Activated CD8-positive, alpha-beta memory T cell treated with anti-CD3 and anti-CD28 coated beads for 36 hours (primary cell): ENCODE measurements around the gene CPVL. TPM values are rescaled to one million over a fixed set of nuclear protein-coding genes. Genes with fewer than 3 reads are reported as not detected.
"Not testable (repeated sequence)": the region's sequence is repeated elsewhere in the genome, so short reads cannot be mapped to it uniquely, and the experiment has no call there.

Experiments
- CTCF ChIA-PET: fragments of 350-600 bp; sonication (Branson Sonifier 250); formaldehyde crosslinking; loops from one replicate; lab custom pipeline; 2021; ENCODE audit warnings: antibody characterized with exemption; lab: Charles Lee
- POLR2A ChIA-PET: fragments of 350-600 bp; sonication (Branson Sonifier 250); formaldehyde crosslinking; loops from one replicate; lab custom pipeline; 2021; ENCODE audit warnings: antibody characterized with exemption; lab: Charles Lee
- total RNA-seq, 2 experiments: library from RNA; stranded (reverse); gene quantifications; one replicate each; pipeline ENCODE4 v1.2.3, GENCODE V29; 2021

The CPVL gene
- total RNA-seq, 2 experiments from 2014 or later, result 0.25 TPM; not detected in 1

DNA sequence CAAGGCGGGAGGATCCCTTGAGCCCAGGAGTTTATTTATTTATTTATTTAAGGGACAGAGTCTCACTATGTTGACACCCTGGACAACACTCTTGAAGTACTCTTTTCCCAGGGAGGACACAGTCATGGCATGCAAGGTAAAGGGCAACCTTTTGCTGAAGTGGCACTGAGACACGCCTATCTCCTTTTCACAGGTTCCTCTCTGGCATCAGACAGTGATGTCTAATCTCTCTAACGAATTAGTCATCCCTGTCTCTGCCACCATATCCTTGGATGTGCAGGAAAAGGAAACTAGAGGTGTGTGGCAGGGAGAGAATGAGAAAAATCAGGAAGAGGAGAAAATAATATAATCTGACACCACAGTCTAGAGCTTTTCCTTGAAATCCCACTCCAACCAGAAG lies 19.5 kb downstream of the CPVL start:
- ChIA-PET POLR2A (no interaction called here), CTCF (no interaction called here)

DNA sequence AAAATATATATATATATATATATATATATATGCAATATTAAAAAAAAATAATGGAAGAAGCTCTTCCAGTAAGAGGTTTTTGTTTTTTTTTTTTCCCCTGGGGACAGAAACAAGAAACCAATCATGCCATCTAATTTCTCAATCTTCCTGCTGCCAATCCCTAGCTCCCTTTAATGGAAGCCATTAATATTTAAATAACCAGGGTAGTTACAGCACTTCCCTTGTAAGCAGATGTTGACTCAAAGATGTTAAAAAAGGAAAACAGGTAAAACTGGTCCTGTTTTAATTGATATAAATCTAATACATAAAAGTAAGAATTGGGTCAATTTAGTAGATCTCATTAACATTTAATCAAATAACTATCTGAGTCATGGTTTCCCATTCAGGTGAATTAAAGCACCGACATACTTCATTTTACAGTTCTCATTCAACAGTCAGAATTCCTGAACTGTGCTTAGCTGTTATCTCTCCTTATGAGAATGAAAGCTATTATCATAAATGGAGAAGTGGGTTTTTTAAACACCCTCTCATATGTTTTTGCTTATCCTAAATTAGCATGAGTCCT lies 22.6 kb downstream of the CPVL start:
- ChIA-PET POLR2A (no interaction called here), CTCF (interaction anchor here (1.6 kb wide), 1 partner anchor 11 kb away, joined by 4 read pairs; no protein-coding TSS in a partner anchor)

DNA sequence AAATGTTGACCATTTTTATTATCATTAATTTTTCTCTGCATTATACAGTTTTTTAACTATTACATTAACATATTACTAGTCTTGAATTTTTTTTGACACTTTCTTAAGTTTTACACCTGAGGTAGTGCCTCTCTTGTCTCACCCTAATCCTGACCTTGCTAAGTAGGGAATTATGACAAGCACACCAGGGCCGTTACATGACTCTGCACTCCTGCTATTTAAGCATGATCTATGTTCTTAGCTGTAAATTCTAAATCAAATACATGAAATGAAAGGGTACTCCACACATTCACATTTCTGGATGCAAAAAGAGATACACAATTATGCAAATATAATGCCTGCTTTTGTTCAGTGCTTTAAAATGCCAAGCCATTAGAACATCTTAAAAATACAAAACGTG lies 23.6 kb downstream of the CPVL start:
- ChIA-PET POLR2A (no interaction called here), CTCF (no interaction called here)

DNA sequence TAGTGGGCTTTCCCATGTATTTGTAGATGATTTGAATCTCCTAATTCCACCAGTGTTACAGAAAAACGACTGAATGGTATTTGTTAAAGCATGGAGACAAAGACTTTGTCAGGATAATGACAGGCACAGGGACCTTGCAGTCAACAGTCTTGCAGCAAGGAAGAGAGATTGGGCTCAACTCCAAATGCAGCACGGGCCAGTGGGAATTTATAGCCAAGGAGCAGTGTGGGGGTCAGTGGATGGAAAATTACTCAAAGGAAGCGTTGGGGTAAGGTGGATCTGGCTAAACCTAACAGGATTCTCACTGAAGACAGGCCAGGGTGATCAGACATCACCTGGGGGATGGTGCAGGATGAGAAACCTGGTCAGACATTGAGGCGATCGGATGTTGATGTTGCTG lies 24.3 kb downstream of the CPVL start:
- CTCF ChIA-PET, result no interaction called here
- POLR2A ChIA-PET, result no interaction called here

DNA sequence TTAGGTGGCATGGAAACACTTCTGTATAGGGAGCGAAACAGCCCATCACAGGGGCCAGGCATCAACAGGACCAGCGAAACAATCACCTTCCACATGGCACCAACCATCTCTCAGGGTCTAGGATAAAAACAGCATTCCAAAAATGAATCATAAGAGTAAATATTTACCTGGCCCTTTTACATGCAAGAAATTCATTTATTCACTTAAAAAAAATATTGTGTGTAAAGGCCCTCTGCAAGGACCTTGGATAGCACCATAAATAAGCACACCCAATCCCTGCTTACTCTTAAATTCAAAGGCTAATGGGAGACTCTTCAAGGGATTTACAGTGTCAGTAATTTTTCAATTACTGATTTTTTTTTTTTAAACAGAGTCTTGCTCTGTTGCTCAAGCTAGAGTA lies 25.4 kb downstream of the CPVL start:
- ChIA-PET CTCF (no interaction called here), POLR2A (no interaction called here)

GRCh38 chr7:29119538-29119937 lies 26.8 kb downstream of the CPVL start:
- POLR2A ChIA-PET, result no interaction called here
- CTCF ChIA-PET, result interaction anchor here (1.3 kb wide), 1 partner anchor 13 kb away, joined by 3 read pairs; no protein-coding TSS in a partner anchor

- CTCF ChIA-PET, result no interaction called here
- POLR2A ChIA-PET, result no interaction called here
Observed at GRCh38 chr7:29116361-29117200, 29.8 kb downstream of the CPVL start.

DNA sequence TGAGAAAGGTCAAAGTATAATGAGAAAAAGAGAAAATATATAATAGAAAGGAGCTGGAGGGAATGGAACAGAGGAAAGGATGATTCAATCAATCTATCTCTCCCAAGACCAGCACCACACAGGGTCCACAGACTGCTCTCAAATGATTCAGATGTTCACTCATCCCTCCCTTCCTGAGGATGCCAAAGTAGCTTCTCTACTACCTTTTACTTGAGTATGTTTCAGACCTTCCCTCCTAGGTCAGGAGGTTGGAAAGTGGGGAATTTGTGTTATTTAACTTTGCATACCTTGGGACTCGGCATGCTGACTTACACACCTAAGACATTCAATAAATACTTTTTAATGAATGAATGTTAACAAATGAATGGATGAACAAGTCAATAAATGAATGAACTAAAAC lies 30.6 kb downstream of the CPVL start:
- ChIA-PET CTCF (no interaction called here), POLR2A (no interaction called here)

- CTCF ChIA-PET, result no interaction called here
- POLR2A ChIA-PET, result no interaction called here
Observed at GRCh38 chr7:29115130-29115687, 31.1 kb downstream of the CPVL start.

GRCh38 chr7:29114266-29114665 lies 32.1 kb downstream of the CPVL start:
- CTCF ChIA-PET, result not testable (repeated sequence)

DNA sequence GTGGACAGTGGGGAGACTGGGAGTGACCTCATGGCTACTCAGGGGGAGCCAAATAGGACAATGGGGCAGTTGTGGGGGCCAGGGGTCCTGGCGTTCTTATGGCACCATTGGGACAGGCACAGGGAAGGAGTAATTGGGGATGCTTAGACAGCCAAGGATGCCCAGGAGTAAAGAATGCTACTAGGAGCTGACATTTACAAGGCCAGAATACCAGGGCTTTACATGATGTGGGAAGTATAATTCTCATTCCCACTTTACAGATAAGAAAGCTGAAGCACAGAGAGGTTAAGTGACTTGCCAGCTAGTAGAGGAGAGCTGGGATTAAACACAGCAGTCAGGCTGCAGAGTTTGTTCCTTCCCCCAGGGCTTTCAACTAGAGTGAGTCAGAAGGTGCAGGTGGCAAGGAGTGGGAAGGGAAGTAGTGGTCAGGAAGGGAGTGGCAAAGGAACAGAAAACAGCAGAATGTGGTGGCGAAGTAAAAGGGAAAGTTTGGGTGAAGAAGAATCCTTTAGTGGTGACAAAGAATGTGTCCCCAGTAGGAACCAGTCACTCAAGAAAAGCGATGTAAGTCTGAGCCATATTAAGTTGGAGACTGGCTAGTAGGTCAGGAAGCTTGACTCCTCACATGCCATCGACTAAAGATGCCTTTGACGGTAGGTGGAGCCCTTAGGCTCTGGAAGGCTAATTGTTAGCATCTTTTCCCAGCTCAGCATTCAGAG lies 32.8 kb downstream of the CPVL start:
- ChIA-PET CTCF (interaction anchor here (1.3 kb wide), 1 partner anchor 11 kb away, joined by 4 read pairs; no protein-coding TSS in a partner anchor), POLR2A (interaction anchor here (0.5 kb wide), 1 partner anchor 216 kb away, joined by 4 read pairs; no protein-coding TSS in a partner anchor)

More at GRCh38 chr7:29114266-29114665, 32.1 kb downstream of the CPVL start:
- POLR2A ChIA-PET, result not testable (repeated sequence)

DNA sequence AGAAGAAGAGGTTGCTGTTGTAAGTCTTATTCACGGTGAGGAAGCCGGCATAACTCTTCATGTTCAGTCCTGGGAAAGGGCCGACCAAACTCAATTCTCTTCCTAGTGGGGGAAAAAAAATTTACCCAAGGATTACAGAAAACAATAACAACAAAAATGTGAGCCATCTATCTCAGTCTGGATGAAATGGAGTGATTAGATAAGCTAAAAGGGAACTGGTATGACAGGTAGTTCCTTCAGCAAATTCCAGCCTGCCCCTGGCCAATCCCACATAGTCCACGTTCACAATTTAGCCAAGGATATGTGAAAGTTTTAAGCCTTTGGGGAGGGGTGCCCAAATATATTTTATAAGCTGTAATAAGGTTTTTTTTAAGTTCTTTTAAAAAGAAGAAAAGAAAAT lies 33.6 kb downstream of the CPVL start:
- CTCF ChIA-PET, result interaction anchor here (1.3 kb wide), 1 partner anchor 12 kb away, joined by 4 read pairs; no protein-coding TSS in a partner anchor

DNA sequence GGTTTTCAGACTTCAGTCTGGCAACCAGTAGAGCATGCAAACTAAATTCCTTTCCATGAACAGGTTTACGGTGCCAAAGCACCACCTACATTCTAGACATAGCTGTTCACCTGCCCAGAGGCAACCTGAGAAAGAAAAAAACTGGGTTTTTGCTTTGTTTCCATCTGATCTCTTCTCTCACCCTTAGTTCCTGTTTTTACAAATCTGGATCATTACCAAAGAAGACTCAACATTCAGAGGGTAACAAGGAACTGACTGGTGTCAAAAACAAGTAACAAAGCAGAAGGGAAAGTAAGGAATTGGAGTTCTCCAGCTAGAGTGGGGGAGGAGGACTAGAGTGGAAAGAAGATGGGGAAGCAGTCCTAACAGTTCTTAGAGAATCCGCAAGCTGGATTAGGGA lies 36.4 kb downstream of the CPVL start:
- CTCF ChIA-PET, result interaction anchor here (1.0 to 1.4 kb wide), 2 partner anchors 153 to 183 kb away, joined by 3 to 4 read pairs; no protein-coding TSS in a partner anchor
- POLR2A ChIA-PET, result no interaction called here

More for the DNA sequence above, 33.6 kb downstream of the CPVL start:
- POLR2A ChIA-PET, result no interaction called here

- ChIA-PET CTCF (interaction anchor here (1.4 to 4.2 kb wide), 2 partner anchors 182 to 188 kb away, joined by 4 to 28 read pairs; no protein-coding TSS in a partner anchor), POLR2A (no interaction called here)
Observed at GRCh38 chr7:29109358-29109757, 37.0 kb downstream of the CPVL start.

GRCh38 chr7:29107056-29107455 lies 39.3 kb downstream of the CPVL start:
- ChIA-PET CTCF (interaction anchor here (0.6 to 4.2 kb wide), 12 partner anchors 12 to 313 kb away, joined by 3 to 28 read pairs (median 3); no protein-coding TSS in a partner anchor), POLR2A (no interaction called here)

GRCh38 chr7:29106669-29106988 lies 39.7 kb downstream of the CPVL start:
- CTCF ChIA-PET, result interaction anchor here (0.6 to 4.2 kb wide), 13 partner anchors 12 to 313 kb away, joined by 3 to 28 read pairs (median 3); no protein-coding TSS in a partner anchor
- POLR2A ChIA-PET, result no interaction called here

GRCh38 chr7:29105752-29106668 lies 40.3 kb downstream of the CPVL start:
- ChIA-PET CTCF (interaction anchor here (0.6 to 4.2 kb wide), 13 partner anchors 11 to 314 kb away, joined by 3 to 28 read pairs (median 3); no protein-coding TSS in a partner anchor), POLR2A (no interaction called here)

DNA sequence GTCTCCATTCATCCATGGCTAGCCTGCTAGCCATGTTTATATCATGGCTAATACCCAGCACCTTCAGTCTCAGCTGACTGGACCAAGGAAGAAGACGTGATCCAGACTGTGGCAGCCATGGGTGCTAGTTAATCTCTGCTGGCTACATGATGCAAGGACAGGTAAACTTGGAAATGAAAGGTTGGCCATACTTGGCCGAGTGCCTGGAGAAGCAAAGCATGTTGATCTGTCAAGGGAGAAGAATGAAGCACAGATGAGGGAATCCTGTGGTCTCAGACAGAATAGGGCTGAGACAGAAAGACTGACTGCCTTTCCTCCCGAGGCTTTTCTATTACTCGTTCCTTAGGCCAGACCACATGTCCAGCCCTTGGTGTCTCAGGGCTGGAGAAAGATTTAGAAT lies 41.1 kb downstream of the CPVL start:
- ChIA-PET POLR2A (no interaction called here), CTCF (interaction anchor here (3.7 kb wide), 1 partner anchor 178 kb away, joined by 26 read pairs; no protein-coding TSS in a partner anchor)
